Measurements from ENCODE around the gene RPL13A.
A peak's percentile ranks its signal among the peaks of the same experiment; 100 is the strongest.
"Not testable (repeated sequence)": the region's sequence is repeated elsewhere in the genome, so short reads cannot be mapped to it uniquely, and the experiment has no call there.

Gene RPL13A

DNA sequence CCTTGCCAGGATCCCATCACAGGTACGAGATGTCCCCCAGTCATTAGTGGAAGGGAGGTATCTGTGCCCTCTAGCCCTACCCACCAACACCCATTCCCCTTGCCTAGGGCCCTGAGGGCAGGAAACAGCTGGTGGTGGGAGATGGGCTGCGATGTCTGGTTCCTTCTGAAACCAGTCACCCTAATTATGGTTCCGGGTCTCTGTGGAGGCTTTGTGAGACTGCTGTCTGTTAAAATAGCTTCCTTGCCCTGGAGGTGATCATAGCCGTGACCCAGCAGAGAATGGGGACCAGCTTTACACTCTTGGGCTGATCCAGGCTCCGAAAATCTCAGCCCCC is 28.9 kb upstream of the RPL13A start:
- no peak for DNase-seq

DNA sequence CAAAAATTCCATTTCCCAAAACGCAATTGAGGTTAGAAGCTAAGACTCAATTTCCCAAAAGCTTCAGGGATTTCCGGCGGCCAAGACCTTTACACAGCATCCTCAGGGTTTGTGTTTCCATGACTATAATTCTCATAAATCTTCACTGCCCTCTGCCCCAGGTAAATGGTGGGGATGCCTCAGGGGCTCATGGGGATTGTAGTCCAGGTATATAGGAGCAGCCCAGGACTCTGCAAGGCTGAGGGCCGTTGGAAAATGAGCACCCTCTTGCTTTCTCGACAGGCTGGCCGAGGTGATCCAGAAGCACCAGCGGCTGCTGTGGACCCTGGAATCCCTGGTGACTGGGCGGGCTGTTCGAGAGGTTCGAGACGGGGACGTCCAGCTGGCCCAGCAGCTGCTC is 28.0 kb upstream of the RPL13A start:
- no peak for DNase-seq

DNA sequence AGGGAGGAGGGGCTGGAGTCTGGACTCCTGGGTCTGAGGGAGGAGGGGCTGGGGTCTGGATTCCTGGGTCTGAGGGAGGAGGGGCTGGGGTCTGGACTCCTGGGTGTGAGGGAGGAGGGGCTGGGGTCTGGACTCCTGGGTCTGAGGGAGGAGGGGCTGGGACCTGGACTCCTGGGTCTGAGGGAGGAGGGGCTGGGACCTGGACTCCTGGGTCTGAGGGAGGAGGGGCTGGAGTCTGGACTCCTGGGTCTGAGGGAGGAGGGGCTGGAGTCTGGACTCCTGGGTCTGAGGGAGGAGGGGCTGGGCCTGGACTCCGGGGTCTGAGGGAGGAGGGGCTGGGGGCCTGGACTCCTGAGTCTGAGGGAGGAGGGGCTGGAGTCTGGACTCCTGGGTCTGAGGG is 26.3 kb upstream of the RPL13A start:
- DNase-seq = not testable (repeated sequence)

DNA sequence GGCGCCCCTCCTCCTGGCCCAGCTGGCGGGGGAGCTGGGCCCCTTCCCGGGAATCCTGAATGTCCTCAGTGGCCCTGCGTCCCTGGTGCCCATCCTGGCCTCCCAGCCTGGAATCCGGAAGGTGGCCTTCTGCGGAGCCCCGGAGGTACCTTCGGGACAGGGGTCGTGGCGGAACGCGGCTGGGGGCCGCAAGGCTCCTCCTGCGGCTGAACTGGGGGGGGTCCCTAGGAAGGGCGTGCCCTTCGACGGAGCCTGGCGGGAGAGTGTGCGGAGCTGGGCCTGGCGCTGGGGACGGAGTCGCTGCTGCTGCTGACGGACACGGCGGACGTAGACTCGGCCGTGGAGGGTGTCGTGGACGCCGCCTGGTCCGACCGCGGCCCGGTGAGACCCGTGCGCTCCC is 25.8 kb upstream of the RPL13A start:
- no peak for DNase-seq

GRCh38 chr19:49462492-49462891 is 24.9 kb upstream of the RPL13A start:
- no peak for DNase-seq

- DNase-seq = no peak
Measured at GRCh38 chr19:49463960-49464740, 23.3 kb upstream of the RPL13A start.

DNA sequence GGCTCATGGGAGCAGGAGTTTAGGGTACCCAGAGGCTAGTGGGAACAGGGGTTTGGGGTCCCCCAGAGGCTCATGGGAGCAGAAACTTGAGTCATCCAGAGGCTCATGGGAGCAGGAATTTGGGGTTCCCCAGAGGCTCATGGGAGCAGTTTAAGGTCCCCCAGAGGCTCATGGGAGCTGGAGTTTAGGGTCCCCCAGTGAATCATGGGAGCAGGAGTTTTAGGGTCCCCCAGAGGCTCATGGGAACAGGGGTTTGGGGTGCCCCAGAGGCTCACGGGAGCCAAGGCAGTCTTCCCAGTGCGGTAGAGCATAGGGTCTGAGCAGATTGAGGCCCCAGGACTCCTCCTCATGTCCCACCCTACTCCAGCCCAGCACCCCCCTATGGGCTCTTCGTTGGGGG is 22.0 kb upstream of the RPL13A start:
- no peak for DNase-seq

- no peak for DNase-seq
Measured at GRCh38 chr19:49468199-49468598, 19.2 kb upstream of the RPL13A start.

- peak; percentile 84 for DNase-seq
Measured at GRCh38 chr19:49468746-49469447, 18.5 kb upstream of the RPL13A start.

DNA sequence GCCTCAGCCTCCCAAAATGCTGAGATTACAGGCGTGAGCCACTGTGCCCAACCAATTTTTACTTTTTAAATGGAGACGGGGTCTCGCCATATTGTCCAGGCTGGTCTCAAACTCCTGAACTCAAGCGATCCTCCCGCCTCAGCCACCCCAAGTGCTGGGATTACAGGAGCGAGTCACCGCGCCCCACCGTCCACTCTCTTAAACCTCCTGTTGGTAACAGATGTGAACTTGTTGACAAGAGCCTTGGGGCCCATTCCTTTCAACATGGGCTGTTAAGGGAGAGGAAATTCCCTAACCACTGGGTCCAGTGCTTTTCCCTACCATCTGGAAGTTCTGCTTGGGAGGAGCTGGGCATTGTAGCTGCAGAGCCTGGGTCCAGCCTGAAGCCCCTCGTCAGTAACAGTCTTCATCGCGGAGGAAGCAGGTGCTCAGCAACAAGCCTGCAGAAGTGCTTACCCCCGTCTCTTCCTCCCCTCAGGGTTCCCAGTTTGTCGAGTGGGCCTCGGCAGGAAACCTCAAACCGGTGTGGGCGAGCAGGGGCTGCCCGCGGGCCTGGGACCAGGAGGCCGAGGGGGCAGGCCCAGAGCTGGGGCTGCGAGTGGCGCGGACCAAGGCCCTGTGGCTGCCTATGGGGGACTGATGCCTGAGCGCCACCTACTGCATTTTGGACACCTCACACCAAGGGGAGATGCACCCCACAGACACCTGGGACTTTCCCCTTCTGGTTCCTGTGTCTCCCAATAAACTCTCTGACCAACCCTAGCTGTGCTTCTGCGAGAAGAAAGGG is 17.4 kb upstream of the RPL13A start:
- peak; percentile 85 for DNase-seq

DNA sequence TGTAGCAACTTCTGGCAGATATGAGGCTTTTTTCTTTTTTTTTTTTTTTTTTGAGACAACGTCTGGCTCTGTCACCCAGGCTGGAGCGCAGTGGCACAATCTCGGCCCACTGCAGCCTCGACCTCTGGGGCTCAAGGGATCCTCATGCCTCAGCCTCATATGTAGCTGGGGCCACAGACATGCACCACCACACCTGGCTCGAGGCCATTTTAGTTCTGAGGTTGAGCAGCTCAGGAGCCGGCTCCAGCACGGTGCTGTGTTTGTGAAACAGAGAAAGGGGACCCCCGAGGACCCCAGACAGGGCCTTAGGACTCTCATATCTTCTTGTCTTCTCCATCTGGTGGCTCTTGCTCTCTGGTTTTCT is 16.8 kb upstream of the RPL13A start:
- DNase-seq = no peak

DNA sequence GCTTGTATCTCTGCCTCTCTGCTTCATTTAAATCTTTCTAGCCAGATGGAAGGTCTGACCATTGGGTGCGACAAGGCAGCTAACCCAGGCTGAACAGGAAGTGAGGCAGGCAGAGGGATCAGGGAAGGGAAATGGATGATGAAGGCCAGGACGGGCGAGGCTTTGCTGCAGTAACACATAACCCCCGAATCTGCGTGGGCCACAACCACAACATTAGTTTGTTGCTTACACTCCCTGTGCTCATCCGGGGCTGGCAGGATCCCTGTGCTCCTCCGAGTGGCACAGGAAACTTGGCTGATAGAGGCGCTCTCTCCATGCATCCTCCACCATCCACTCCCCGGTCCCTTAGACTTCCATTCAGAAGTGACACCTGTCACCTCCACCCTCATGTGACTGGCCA is 14.5 kb upstream of the RPL13A start:
- peak; percentile 42 for DNase-seq

DNA sequence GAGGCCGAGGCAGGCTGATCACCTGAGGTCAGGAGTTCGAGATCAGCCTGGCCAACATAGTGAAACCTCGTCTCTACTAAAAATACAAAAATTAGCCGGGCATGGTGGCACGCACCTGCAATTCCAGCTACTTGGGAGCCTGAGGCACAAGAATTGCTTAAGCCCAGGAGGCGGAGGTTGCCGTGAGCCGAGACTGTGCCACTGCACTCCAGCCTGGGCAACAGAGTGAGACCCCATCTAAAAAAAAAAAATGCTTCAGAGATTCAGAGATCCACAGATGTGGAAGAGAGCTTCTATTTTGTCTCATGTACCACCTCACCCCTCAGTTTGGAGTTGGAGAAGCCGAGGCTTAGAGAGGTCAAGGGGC is 13.9 kb upstream of the RPL13A start:
- DNase-seq = not testable (repeated sequence)

GRCh38 chr19:49473868-49474541 is 13.4 kb upstream of the RPL13A start, which contains the start of gene FLT3LG:
FLT3LG (plus strand) TSS chr19:49474215; CDS start chr19:49474640, 425 bp downstream.
- peak; percentile 90 for DNase-seq

DNA sequence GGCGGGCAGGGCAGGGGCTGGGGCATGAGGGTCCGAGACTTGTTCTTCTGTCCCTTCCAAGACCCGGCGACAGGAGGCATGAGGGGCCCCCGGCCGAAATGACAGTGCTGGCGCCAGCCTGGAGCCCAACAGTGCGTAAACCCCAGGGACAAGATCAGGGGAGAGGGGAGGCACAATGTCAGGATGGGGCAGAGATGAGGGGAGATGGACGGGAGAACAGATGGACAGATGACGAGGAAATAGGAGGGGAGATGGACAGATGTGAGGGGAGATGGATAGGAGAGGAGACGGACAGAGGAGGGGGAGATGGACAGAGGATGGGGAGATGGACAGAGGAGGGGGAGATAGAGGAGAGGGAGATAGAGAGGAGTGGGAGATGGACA is 12.9 kb upstream of the RPL13A start:
- DNase-seq = no peak

DNA sequence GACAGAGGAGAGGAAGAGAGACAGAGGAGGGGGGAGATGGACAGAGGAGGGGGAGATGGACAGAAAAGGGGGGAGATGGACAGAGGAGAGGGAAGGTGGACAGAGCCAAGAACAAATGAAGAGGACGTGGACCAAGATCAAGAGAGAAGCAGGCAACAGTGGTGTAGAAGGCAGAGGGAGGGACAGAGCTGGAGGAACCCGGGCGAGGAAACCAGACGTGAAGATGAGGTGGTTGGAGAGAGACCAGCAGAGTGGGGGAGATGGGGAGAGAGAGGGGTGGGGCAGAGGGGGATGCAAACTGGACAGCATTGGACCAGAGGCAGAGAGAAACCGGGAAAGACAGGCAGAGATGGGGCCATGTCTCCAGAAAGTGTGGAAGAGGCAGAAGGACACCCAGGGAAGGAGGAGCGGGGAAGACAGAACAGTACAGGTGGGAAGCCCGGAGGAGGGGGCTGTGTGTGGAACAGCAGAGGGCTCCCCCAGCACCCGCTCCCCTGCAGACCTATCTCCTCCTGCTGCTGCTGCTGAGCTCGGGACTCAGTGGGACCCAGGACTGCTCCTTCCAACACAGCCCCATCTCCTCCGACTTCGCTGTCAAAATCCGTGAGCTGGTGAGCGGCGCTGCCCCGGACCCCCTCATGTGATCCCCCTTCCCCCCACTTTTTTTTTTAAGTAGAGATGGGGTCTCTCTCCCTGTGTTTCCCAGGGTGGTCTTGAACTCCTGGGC is 12.1 kb upstream of the RPL13A start:
- DNase-seq = peak; percentile 34

GRCh38 chr19:49475995-49476880 is 11.2 kb upstream of the RPL13A start:
- peak; percentile 90 for DNase-seq

DNA sequence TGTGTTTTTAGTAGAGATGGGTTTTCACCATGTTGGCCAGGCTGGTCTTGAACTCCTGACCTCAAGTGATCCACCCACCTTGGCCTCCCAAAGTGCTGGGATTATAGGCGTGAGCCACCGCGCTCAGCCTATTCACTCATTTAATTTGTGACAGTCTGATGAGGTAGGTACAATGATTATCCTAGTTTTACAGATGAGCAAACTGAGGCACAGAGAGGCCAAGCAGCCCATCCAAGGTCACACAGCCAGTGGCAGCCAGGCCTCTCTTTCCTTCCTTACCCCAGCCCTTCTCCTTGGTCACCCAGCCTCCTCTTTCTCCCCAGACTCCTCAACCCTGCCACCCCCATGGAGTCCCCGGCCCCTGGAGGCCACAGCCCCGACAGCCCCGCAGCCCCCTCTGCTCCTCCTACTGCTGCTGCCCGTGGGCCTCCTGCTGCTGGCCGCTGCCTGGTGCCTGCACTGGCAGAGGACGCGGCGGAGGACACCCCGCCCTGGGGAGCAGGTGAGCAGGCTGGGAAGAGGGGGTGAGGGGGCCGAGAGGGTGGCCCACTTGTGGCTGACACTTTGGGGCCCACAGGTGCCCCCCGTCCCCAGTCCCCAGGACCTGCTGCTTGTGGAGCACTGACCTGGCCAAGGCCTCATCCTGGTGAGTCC is 7.3 kb upstream of the RPL13A start:
- no peak for DNase-seq

DNA sequence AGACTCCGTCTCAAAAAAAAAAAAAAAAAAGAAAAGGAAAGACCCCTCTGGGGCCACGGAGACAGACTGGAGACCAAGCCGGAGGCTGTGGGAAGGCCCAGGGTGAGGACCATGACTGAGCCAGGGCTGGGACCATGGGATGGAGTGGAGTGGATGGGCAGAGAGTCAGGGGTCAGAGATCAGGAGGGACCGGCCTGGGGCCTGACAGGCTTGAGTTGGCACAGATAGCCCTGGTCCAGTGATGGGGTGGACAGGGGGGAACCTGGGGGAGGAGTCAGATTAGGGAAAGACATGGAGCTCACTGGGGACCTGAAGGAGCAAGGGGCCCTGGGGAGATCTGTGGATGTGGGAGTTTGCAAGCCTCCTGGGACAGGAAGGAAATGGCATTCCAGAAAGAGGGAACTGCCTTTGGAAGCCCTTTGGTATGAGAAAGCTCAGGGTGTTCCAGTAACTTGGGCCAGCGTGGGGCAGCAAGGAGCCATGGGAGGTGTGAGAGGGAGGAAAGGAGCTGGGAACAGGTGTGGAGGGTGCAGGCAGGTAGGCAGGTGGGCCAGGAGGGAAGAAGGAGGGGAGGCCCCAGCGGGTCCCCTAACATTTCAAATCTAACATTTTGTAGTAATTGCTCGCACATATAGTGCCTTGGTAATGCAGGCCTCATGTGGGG is 6.3 kb upstream of the RPL13A start:
- DNase-seq = no peak

- DNase-seq = no peak
Measured at GRCh38 chr19:49486232-49486631, 1.2 kb upstream of the RPL13A start.

Measured in stimulated activated CD4-positive, alpha-beta T cell treated with anti-CD3 and anti-CD28 coated beads, Interleukin-15, amount 100 ng/mL, for 24 hours (primary cell).